Measurements from ENCODE around the gene ZNF469. TPM values are rescaled to one million over a fixed set of nuclear protein-coding genes. Genes with fewer than 3 reads are reported as not detected.

Gene ZNF469
- polyA plus RNA-seq, 1 donor from 2014 or later = not detected

DNA sequence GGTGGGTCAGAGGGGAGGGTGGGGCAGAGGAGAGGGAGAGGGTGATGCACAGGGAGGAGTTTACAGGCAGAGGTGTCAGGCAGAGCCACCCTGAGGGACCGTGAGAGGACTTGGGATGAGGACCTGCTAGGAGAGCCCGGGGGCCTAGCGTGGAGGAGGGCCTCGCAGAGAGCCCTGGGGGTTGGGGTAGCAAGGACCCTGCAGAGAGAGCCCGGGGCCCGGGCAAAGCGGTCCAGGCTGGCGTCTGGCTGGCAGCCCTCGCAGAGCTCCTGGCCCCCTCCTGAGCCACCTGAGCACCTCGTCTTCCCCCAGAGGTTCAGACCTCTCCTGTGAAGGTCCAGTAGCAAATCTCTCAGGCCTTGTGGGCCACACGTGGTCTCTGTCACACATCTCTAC, 42.0 kb upstream of the ZNF469 start:
- no peaks in the 10 kb centered on the region for H3F3A ChIP-seq (ENCODE audit: insufficient read depth, low read length, poor library complexity, severe bottlenecking)
- no peak overlapping the region for H3K9ac ChIP-seq (ENCODE audit: low read length)

GRCh38 chr16:88341551-88342290, 41.0 kb upstream of the ZNF469 start:
- H4K20me1 ChIP-seq (ENCODE audit: insufficient read depth) = no peaks in the 10 kb centered on the region

More for the DNA sequence above, 42.0 kb upstream of the ZNF469 start:
- H3K4me2 ChIP-seq (ENCODE audit: low read length) = no peak overlapping the region
- no peaks in the 10 kb centered on the region for H3K27me3 ChIP-seq (ENCODE audit: insufficient read depth, low read depth, low read length)
- no peaks in the 10 kb centered on the region for H3K79me2 ChIP-seq (replicated peaks; ENCODE audit: insufficient read depth, low read length)
- no peaks in the 10 kb centered on the region for H3K36me3 ChIP-seq (ENCODE audit: insufficient read depth, low read length)
- no peak overlapping the region for H2AFZ ChIP-seq (ENCODE audit: low read depth, low read length)
- H3K27ac ChIP-seq (ENCODE audit: low read length) = no peak overlapping the region
- H3K9me2 ChIP-seq (ENCODE audit: insufficient read depth, low read length) = no peaks in the 10 kb centered on the region
- TF ChIP-seq RAD21 (conservative IDR thresholded peaks at IDR 0.05) (no peak), POLR2AphosphoS5 (IDR thresholded peaks at IDR 0.05) (no peak), MXI1 (conservative IDR thresholded peaks at IDR 0.05; ENCODE audit: poor library complexity, severe bottlenecking) (no peak), REST (IDR thresholded peaks at IDR 0.05; ENCODE audit: borderline replicate concordance) (no peak), SMC3 (conservative IDR thresholded peaks at IDR 0.05; ENCODE audit: poor library complexity) (no peak), TAF1 (IDR thresholded peaks at IDR 0.05; ENCODE audit: low read depth) (no peak), EZH2 (IDR thresholded peaks at IDR 0.05; ENCODE audit: borderline replicate concordance, insufficient read depth, low read length, poor library complexity, severe bottlenecking) (no peak), CTCF (IDR thresholded peaks at IDR 0.05; ENCODE audit: poor library complexity, severe bottlenecking) (no peak), EP300 (conservative IDR thresholded peaks at IDR 0.05; ENCODE audit: poor library complexity, severe bottlenecking) (no peak)
- H4K20me1 ChIP-seq (ENCODE audit: insufficient read depth) = no peaks in the 10 kb centered on the region
- H3K9me3 ChIP-seq (ENCODE audit: low read length) = no peaks in the 10 kb centered on the region
- H3K4me3 ChIP-seq (ENCODE audit: low read length) = no peak overlapping the region

More at GRCh38 chr16:88341551-88342290, 41.0 kb upstream of the ZNF469 start:
- Histone ChIP-seq H3K79me2 (replicated peaks; ENCODE audit: insufficient read depth, low read length) (no peaks in the 10 kb centered on the region), H2AFZ (ENCODE audit: low read depth, low read length) (no peak overlapping the region), H3K36me3 (ENCODE audit: insufficient read depth, low read length) (no peaks in the 10 kb centered on the region), H3K4me2 (ENCODE audit: low read length) (no peak overlapping the region), H3K9me2 (ENCODE audit: insufficient read depth, low read length) (no peaks in the 10 kb centered on the region), H3K27ac (ENCODE audit: low read length) (no peak overlapping the region), H3K9me3 (ENCODE audit: low read length) (no peaks in the 10 kb centered on the region), H3K27me3 (ENCODE audit: insufficient read depth, low read depth, low read length) (no peaks in the 10 kb centered on the region), H3K4me3 (ENCODE audit: low read length) (no peak overlapping the region), H3F3A (ENCODE audit: insufficient read depth, low read length, poor library complexity, severe bottlenecking) (no peaks in the 10 kb centered on the region), H3K9ac (ENCODE audit: low read length) (no peak overlapping the region)
- TF ChIP-seq TAF1 (IDR thresholded peaks at IDR 0.05; ENCODE audit: low read depth) (no peak), CTCF (IDR thresholded peaks at IDR 0.05; ENCODE audit: poor library complexity, severe bottlenecking) (no peak), REST (IDR thresholded peaks at IDR 0.05; ENCODE audit: borderline replicate concordance) (no peak)

All from neural cell (in vitro differentiated cells).